Calu3 (cell line): ENCODE results near the gene SFXN1. TPM values are rescaled to one million over a fixed set of nuclear protein-coding genes. Genes with fewer than 3 reads are reported as not detected.

Experiments used
- BruUV-seq: library from RNA; stranded (reverse); fragments of 400-500 nt; replicated peaks from 2 replicates; lab custom pipeline; 2021; lab: Mats Ljungman, UMichigan
- CTCF ChIA-PET: fragments of 300-600 bp; sonication (Branson Sonifier 250); formaldehyde crosslinking; loops from one replicate; lab custom pipeline; 2022; ENCODE audit warnings: antibody characterized with exemption; lab: Charles Lee
- DNase-seq: peaks from one replicate; pipeline ENCODE4 v3.0.0; 2022
- H3K27ac Mint-ChIP-seq: one replicate; pipeline ENCODE4 v1.8.0; 2022; ENCODE audit warnings: mixed read lengths; ENCODE audit not compliant: unreplicated experiment
- H3K27me3 Mint-ChIP-seq: one replicate; pipeline ENCODE4 v1.8.0; 2022; ENCODE audit warnings: mixed read lengths; ENCODE audit not compliant: unreplicated experiment
- H3K36me3 Mint-ChIP-seq: one replicate; pipeline ENCODE4 v1.8.0; 2022; ENCODE audit warnings: mild to moderate bottlenecking, moderate library complexity, mixed read lengths; ENCODE audit not compliant: insufficient read depth, unreplicated experiment
- H3K4me1 Mint-ChIP-seq: one replicate; pipeline ENCODE4 v1.8.0; 2022; ENCODE audit warnings: mild to moderate bottlenecking, low read depth, mixed read lengths; ENCODE audit not compliant: unreplicated experiment
- H3K4me3 Mint-ChIP-seq: one replicate; pipeline ENCODE4 v1.8.0; 2022; ENCODE audit warnings: mild to moderate bottlenecking, low read depth, moderate library complexity, mixed read lengths; ENCODE audit not compliant: unreplicated experiment
- H3K9me3 Mint-ChIP-seq: one replicate; pipeline ENCODE4 v1.8.0; 2022; ENCODE audit warnings: low read depth, mixed read lengths; ENCODE audit not compliant: unreplicated experiment
- CTCF ChIP-seq: fragments of 200-600 bp; IDR thresholded peaks from one replicate; pipeline ENCODE4 v1.8.0; 2022; ENCODE audit warnings: antibody characterized with exemption; ENCODE audit not compliant: unreplicated experiment
- intact Hi-C: fragments of 100-400 bp; cut with micrococcal nuclease; formaldehyde crosslinking; loops from one replicate; pipeline ENCODE4 v1.10.0; 2022; ENCODE audit not compliant: unreplicated experiment
- total RNA-seq: library from RNA; stranded (reverse); gene quantifications from 2 replicates; pipeline ENCODE4 v1.2.3, GENCODE V29; 2022

SFXN1 gene
- total RNA-seq, 1 experiment from 2014 or later, result 106 TPM

DNA sequence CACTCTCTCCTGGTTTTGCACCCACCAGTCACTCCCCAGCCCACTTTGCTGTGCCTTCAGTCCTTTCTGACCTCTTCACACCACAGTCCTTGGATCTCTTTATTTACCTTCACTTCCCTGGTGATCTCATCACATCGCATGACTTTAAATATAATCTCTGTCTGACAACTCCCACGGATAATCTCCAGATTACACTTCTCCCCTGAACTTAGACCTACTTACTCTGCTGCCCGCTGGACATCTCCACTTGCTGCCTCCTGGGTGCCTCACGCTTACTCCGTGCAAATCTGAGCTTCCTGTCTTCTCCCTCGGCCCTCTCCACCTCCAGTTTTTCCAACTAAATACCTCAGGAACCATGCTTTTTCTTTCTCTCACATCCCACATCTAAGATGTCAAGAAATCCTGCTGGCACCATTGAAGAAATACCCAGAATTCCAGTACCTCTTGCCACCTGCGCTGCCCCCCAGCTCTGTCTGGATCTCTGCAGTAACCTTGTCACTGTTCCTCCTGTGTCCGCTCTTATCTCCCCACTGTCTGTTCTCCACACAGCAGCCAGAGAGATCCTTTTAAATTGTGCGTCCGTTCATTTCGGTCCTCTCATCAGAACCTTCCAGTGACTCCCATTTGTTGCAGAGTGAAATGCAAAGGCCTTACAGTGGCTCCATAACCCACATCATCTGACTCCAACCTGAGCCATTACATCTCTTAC, 9.3 kb downstream of the SFXN1 start:
- intact Hi-C loops, result no loop called here
- Mint-ChIP-seq H3K9me3 (no peaks in the 10 kb centered on the region), H3K27me3 (no peaks in the 10 kb centered on the region), H3K36me3 (peaks cover 32% of the 10 kb centered on the region), H3K4me1 (no peaks in the 10 kb centered on the region), H3K27ac (no peak overlapping the region), H3K4me3 (no peak overlapping the region)
- BruUV-seq, result no TSS peak
- no peak for DNase-seq
- TF ChIP-seq CTCF, result no peak
- CTCF ChIA-PET, result no interaction called here

DNA sequence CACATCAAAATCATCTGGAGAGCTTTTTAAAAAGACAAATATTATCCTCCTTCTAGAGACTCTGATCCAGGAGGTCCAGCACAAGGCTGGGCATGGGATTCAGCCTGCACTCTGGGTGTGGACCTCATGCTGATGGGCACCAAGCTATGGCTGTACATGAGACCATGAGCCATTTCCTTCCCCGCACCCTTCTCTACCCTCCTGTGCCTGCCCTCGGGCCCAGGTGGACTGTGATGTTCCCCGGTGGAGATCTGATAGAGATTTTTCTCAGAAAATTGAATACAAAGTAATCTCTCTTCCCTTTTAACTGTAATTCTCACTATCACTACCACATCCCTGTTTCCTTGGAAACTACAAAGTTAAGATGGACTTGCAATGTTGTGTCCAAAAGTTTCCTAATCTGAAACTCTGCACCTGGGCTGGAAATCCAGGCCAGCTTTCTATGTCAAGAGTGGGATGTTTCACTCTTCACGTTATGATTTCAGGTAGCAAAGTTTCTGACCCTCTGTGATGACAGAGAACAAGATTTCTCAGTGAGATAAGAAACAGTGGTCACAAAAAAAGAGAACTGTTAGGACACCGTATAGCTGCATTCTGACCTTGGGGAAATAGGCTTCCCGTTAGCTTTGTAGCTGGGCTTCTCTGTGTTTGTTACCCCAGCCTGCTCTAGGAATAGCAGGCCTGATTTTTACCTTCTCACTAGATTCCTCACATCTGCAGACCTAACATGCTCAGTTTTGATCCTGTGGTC, 11.5 kb downstream of the SFXN1 start:
- Mint-ChIP-seq H3K36me3 (peaks cover 46% of the 10 kb centered on the region), H3K27me3 (no peaks in the 10 kb centered on the region), H3K4me3 (no peak overlapping the region), H3K27ac (no peak overlapping the region), H3K9me3 (no peaks in the 10 kb centered on the region), H3K4me1 (no peaks in the 10 kb centered on the region)
- no peak for TF ChIP-seq CTCF
- CTCF ChIA-PET, result no interaction called here
- no TSS peak for BruUV-seq
- DNase-seq, result no peak
- intact Hi-C loops, result no loop called here

DNA sequence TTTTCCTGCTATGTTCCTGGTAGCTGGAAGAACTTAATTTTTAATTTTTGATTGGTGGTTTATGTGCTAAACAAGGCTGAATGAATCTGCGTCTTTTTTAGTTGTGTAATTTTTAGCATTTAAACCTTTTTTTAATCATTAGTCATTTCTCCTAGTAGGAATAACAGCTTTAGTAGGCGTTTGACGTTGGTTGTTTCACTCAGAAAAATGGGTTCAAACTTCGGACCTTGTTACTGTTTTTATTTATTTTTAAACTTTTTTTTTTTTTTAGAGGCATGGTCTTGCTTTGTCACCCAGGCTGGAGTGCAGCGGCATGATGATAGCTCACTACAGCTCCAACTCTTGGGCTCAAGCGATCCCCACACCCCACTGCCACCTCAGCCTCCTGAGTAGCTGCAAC, 12.9 kb downstream of the SFXN1 start:
- Mint-ChIP-seq H3K27me3 (no peaks in the 10 kb centered on the region), H3K36me3 (peaks cover 48% of the 10 kb centered on the region), H3K9me3 (no peaks in the 10 kb centered on the region), H3K4me3 (no peak overlapping the region), H3K4me1 (no peaks in the 10 kb centered on the region), H3K27ac (no peak overlapping the region)
- no TSS peak for BruUV-seq
- TF ChIP-seq CTCF, result no peak
- intact Hi-C loops, result no loop called here
- CTCF ChIA-PET, result no interaction called here
- DNase-seq, result no peak

DNA sequence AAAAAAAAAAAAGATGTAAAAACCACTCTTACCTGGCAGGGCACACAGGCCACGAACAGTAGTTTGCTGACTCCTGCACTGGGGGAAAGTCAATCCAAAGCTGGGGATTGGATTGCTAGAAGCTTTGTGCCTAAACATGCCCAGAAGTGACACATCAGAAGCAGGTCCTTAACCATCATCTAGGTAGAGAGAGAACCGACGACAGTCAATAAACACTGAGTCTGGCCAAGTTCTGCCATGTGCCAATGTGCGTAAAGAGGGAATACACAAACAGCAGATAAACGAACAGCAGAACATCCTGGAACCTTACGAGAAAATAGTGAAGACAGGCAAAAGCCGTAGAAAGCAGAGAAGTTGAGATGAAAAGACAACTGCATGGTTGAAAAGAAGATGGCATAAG, 14.9 kb downstream of the SFXN1 start:
- BruUV-seq, result no TSS peak
- CTCF ChIA-PET, result no interaction called here
- no peak for TF ChIP-seq CTCF
- intact Hi-C loops, result no loop called here
- Mint-ChIP-seq H3K27ac (no peak overlapping the region), H3K4me1 (no peaks in the 10 kb centered on the region), H3K9me3 (no peaks in the 10 kb centered on the region), H3K27me3 (no peaks in the 10 kb centered on the region), H3K36me3 (peaks cover 44% of the 10 kb centered on the region), H3K4me3 (no peak overlapping the region)
- DNase-seq, result no peak
